ENCODE results near the gene GABBR2.

Gene GABBR2

DNA sequence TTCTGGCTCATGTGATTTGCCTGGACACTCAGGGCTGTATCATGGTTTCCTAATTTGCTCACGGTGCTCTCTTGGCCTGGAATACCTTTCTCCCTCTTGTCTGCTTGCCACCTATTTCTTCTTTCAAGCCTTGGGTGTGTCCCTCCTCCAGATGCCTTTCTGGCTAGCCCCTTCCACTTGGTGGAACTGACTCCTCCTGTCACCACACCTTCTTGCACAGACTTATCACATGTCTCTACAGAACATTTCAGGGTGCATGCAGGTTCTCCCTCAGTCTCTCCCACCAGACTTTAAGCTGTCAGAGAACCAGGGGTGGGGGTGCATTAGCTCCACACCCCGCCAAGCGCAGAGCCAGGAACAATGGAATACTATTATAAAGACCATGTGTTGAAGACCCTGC is 455.2 kb downstream of the GABBR2 start:
- Histone ChIP-seq H3K9me3 (ENCODE audit: control insufficient read depth, insufficient read depth, low read length) (no peaks in the 10 kb centered on the region), H3K4me3 (ENCODE audit: low read length) (no peak overlapping the region), H3K27ac (ENCODE audit: low read length) (no peak overlapping the region), H3K4me1 (ENCODE audit: control insufficient read depth, insufficient read depth, low read length) (peaks cover 3% of the 10 kb centered on the region), H3K36me3 (ENCODE audit: control insufficient read depth, insufficient read depth, low read length) (no peaks in the 10 kb centered on the region), H3K27me3 (ENCODE audit: control insufficient read depth, insufficient read depth, low read length) (no peaks in the 10 kb centered on the region)
- DNase-seq (ENCODE audit: low read depth, low spot score) = no peak
- no CpG with 5 or more reads among the region's 3 CpGs for WGBS (ENCODE audit: insufficient coverage, insufficient read length)

DNA sequence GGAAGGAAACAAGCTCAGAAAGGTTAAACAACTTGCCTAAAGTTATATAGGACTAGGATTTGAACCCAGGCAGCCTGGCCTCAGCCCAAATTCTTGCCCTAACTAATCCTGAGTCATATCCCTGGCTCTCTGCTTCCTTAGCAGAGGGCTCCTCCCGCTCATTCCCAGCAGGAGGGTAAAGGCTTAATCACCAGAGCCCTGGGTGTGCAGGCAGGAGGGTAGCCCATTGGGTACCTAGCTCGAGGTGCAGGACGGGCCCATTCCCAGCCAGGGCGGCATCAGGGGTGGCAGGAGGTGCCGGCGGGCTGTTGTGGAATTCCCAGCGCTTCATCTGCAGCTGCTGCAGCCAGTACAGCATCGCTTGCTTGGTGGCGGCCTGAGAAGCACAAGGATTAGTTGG is 457.2 kb downstream of the GABBR2 start:
- Histone ChIP-seq H3K27me3 (ENCODE audit: control insufficient read depth, insufficient read depth, low read length) (no peaks in the 10 kb centered on the region), H3K9me3 (ENCODE audit: control insufficient read depth, insufficient read depth, low read length) (no peaks in the 10 kb centered on the region), H3K36me3 (ENCODE audit: control insufficient read depth, insufficient read depth, low read length) (no peaks in the 10 kb centered on the region), H3K4me3 (ENCODE audit: low read length) (no peak overlapping the region), H3K27ac (ENCODE audit: low read length) (no peak overlapping the region), H3K4me1 (ENCODE audit: control insufficient read depth, insufficient read depth, low read length) (peaks cover 3% of the 10 kb centered on the region)
- no CpG with 5 or more reads among the region's 9 CpGs for WGBS (ENCODE audit: insufficient coverage, insufficient read length)
- DNase-seq (ENCODE audit: low read depth, low spot score) = no peak

DNA sequence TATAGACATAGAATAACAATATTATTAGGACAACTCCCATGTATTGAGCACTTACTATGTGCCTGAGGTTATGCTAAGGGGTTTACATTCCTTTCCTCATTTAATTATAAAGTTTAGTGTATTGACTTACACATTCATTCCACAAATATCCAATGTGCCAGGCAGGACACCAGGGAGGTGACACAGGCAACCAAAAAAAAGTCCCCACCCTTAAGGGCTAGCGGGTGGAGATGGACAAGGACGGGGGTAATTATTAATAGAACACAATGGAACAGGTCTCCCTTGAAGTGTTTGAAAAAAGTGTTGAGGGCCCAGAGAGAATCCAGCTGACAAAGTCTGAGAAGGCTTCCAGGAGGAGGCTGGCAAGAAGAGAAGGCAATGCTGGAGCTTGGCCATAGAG is 459.0 kb downstream of the GABBR2 start:
- no peaks in the 10 kb centered on the region for H3K27me3 ChIP-seq (ENCODE audit: control insufficient read depth, insufficient read depth, low read length)
- H3K27ac ChIP-seq (ENCODE audit: low read length) = no peak overlapping the region
- WGBS (ENCODE audit: insufficient coverage, insufficient read length) = no CpG with 5 or more reads among the region's 2 CpGs
- no peak for DNase-seq (ENCODE audit: low read depth, low spot score)
- peaks cover 2% of the 10 kb centered on the region for H3K4me1 ChIP-seq (ENCODE audit: control insufficient read depth, insufficient read depth, low read length)
- no peaks in the 10 kb centered on the region for H3K9me3 ChIP-seq (ENCODE audit: control insufficient read depth, insufficient read depth, low read length)
- no peak overlapping the region for H3K4me3 ChIP-seq (ENCODE audit: low read length)
- H3K36me3 ChIP-seq (ENCODE audit: control insufficient read depth, insufficient read depth, low read length) = no peaks in the 10 kb centered on the region

DNA sequence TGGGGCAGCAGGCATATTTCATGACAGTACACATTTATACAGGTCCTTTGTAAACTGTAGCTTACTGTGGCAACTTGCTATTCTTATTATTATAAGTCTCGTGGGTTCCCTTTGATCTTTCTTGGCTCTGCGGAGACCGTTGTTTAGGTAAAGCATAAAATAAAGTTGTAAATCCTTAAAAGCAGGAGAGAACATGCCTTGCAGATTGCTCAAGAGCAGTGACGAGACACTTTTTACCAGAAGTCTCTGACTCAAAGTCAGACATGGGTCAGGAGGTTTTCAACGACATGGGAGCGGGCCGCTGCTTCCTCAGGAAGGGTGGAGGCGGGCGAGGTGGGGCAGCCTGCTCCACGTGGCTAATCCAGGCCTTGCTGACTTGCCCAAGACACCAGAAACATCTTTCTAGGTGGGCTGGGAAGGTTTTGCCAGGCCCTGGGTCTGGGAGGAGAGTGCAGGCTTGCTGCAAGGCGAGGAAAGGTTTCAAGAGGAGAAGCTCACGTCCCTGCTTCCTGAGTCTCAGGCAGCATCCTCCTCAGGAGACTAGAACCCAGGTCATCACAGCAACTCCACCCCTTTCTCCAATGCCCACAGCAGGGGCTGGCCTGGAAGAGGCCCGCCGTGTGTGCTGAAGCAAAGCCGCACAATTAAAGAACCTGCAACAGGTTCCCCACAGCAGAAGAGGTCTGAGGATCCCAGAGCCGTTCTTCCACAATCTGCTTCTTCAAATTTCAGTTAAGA is 459.8 kb downstream of the GABBR2 start:
- no peaks in the 10 kb centered on the region for H3K27me3 ChIP-seq (ENCODE audit: control insufficient read depth, insufficient read depth, low read length)
- H3K4me3 ChIP-seq (ENCODE audit: low read length) = no peak overlapping the region
- no peak for DNase-seq (ENCODE audit: low read depth, low spot score)
- no CpG with 5 or more reads among the region's 16 CpGs for WGBS (ENCODE audit: insufficient coverage, insufficient read length)
- peaks cover 3% of the 10 kb centered on the region for H3K4me1 ChIP-seq (ENCODE audit: control insufficient read depth, insufficient read depth, low read length)
- H3K27ac ChIP-seq (ENCODE audit: low read length) = no peak overlapping the region
- no peaks in the 10 kb centered on the region for H3K36me3 ChIP-seq (ENCODE audit: control insufficient read depth, insufficient read depth, low read length)
- H3K9me3 ChIP-seq (ENCODE audit: control insufficient read depth, insufficient read depth, low read length) = no peaks in the 10 kb centered on the region

DNA sequence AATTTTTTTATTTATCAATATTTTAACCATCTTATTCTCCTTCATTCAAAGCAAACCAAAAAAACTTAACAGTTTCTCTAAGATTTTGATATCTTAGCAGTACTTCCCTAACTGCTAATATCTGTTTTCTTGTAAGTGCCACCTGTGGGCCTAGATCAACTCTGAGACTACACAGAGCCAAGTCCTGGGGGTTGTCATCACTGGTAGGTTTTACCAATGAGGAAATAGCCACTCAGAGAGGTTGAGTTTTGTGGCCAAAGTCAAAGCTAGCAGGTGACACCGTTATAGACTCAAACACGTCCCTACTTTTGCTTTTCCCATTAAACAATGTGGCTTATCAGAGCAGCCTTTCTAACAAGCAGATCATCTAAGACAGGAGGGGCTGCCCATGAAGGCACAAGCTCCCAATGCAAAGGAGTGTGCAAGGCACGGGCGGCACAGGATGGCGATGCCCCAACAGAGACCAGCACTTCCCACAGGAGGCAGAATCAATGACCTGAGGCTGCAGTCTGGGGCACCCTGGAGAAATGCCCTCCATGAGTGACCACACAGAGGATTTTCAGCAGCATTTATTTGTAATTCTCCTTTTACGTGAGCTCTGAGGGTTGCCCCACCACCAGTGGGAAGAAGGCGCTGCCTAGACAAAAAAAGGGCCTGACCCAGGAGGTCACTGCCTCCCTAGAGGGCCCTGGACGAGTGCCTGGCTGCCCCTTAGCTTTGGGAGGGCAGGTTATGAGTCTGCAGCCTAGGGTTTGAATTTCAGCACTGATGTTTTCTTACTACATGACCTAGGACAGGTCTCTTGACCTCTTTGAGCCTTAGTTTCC is 460.7 kb downstream of the GABBR2 start:
- Histone ChIP-seq H3K4me1 (ENCODE audit: control insufficient read depth, insufficient read depth, low read length) (peaks cover 3% of the 10 kb centered on the region; the same call in 1 of the 2 replicates), H3K36me3 (ENCODE audit: control insufficient read depth, insufficient read depth, low read length) (no peaks in the 10 kb centered on the region), H3K9me3 (ENCODE audit: control insufficient read depth, insufficient read depth, low read length) (no peaks in the 10 kb centered on the region), H3K4me3 (ENCODE audit: low read length) (no peak overlapping the region), H3K27ac (ENCODE audit: low read length) (no peak overlapping the region), H3K27me3 (ENCODE audit: control insufficient read depth, insufficient read depth, low read length) (no peaks in the 10 kb centered on the region)
- WGBS (ENCODE audit: insufficient coverage, insufficient read length) = no CpG with 5 or more reads among the region's 8 CpGs
- no peak for DNase-seq (ENCODE audit: low read depth, low spot score)

DNA sequence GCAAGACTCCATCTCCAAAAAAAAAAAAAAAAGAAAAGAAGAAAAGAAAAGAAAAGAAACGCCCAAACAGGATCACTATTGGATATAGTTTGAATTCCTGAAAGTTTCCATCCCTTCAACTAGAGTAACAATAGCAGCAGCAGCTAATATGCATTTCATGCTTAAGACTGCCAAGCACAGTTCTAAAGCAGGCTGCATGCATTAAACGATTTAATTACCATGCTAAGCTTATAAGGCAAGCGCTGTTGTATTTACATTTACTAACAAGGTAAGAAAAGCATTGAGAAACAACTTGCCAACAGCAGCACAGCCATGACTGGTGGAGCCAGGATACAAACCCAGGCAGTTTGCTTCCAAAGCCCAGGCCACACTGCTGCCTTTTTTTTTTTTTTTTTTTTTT is 466.3 kb downstream of the GABBR2 start:
- no peak for DNase-seq (ENCODE audit: low read depth, low spot score)
- no CpG with 5 or more reads among the region's 3 CpGs for WGBS (ENCODE audit: insufficient coverage, insufficient read length)
- no peaks in the 10 kb centered on the region for H3K27me3 ChIP-seq (ENCODE audit: control insufficient read depth, insufficient read depth, low read length)
- H3K4me3 ChIP-seq (ENCODE audit: low read length) = no peak overlapping the region
- H3K36me3 ChIP-seq (ENCODE audit: control insufficient read depth, insufficient read depth, low read length) = no peaks in the 10 kb centered on the region
- no peak overlapping the region for H3K27ac ChIP-seq (ENCODE audit: low read length)
- H3K9me3 ChIP-seq (ENCODE audit: control insufficient read depth, insufficient read depth, low read length) = no peaks in the 10 kb centered on the region
- H3K4me1 ChIP-seq (ENCODE audit: control insufficient read depth, insufficient read depth, low read length) = 0 out of 2 replicates have a peak, but pooled peaks cover 3% of the 10 kb centered on the region

DNA sequence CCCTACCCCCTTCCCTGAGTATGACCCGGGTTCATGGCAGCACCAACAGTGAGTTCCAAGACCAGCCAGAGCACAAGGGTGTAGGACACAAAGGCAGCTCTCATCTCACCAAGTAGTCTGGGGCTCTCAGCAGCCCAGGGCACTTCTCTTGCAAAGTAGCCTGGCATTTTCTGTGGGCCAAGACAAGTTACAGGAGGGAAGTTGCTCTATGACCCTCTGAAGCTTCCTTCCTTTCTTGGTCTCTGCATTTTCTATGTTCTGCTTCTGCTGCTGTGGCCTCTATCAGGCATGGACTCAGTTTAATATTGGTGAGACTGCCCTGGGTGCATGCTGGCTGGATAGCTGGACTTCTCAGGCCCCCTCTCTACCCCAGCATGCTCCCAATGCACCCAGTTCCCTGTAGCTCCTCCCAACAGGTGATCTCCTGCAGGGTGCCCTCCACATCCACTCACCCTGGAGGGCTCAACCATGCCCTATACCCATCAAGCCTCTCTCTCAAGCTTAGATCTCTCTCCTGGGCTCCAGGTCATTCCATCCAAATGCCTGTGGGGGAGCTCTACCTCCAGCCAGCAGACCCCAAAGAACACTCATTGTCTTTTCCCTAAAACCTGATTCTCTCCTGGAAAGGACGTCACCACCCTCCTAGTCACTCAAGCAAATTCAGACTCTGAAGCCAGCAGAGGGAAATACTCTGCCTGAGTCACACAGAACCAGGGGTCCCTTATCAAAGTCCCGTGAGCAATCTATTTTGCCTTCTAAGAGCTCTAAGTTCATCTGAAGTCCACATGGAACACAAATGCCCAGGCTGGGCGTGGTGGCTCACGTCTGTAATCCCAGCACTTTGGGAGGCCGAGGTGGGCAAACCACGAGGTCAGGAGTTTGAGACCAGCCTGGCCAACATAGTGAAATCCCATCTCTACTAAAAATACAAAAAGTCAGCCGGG is 467.1 kb downstream of the GABBR2 start:
- DNase-seq (ENCODE audit: low read depth, low spot score) = no peak

DNA sequence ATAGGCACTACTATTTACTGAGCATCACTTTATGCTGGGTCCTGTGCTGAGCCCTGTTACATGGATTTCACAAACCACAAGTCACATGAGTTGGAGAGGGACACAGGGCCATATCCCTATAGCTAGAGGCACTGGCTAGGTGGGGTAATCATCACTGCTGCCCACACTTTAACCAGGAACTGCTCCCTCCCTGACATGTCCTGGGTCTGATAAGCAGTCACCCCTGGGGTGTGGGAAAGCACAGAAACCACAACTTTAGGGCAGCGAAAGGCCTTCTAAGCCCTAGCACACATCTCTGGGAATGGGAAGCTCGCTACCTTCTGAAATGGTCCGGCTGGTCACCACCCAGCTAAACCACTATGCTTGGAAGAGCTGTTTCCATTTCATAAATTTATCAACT is 468.3 kb downstream of the GABBR2 start:
- no peaks in the 10 kb centered on the region for H3K9me3 ChIP-seq (ENCODE audit: control insufficient read depth, insufficient read depth, low read length)
- 0 out of 2 replicates have a peak, but pooled peaks cover 3% of the 10 kb centered on the region for H3K4me1 ChIP-seq (ENCODE audit: control insufficient read depth, insufficient read depth, low read length)
- no peaks in the 10 kb centered on the region for H3K36me3 ChIP-seq (ENCODE audit: control insufficient read depth, insufficient read depth, low read length)
- H3K27ac ChIP-seq (ENCODE audit: low read length) = no peak overlapping the region
- DNase-seq (ENCODE audit: low read depth, low spot score) = no peak
- H3K4me3 ChIP-seq (ENCODE audit: low read length) = no peak overlapping the region
- H3K27me3 ChIP-seq (ENCODE audit: control insufficient read depth, insufficient read depth, low read length) = no peaks in the 10 kb centered on the region
- no CpG with 5 or more reads among the region's 3 CpGs for WGBS (ENCODE audit: insufficient coverage, insufficient read length)

More for the DNA sequence above, 467.1 kb downstream of the GABBR2 start:
- Histone ChIP-seq H3K9me3 (ENCODE audit: control insufficient read depth, insufficient read depth, low read length) (no peaks in the 10 kb centered on the region), H3K36me3 (ENCODE audit: control insufficient read depth, insufficient read depth, low read length) (no peaks in the 10 kb centered on the region), H3K27me3 (ENCODE audit: control insufficient read depth, insufficient read depth, low read length) (no peaks in the 10 kb centered on the region), H3K4me3 (ENCODE audit: low read length) (no peak overlapping the region), H3K4me1 (ENCODE audit: control insufficient read depth, insufficient read depth, low read length) (0 out of 2 replicates have a peak, but pooled peaks cover 3% of the 10 kb centered on the region), H3K27ac (ENCODE audit: low read length) (no peak overlapping the region)
- no CpG with 5 or more reads among the region's 8 CpGs for WGBS (ENCODE audit: insufficient coverage, insufficient read length)
